Peyer's patch (tissue), 4 donors: ENCODE measurements around the gene SIRT2. TPM values are rescaled to one million over a fixed set of nuclear protein-coding genes. Genes with fewer than 3 reads are reported as not detected.

Experiments
- DNase-seq, 3 donors: peaks; one replicate each; pipeline ENCODE4 v3.0.0-alpha.2; 2017 to 2019
- H3K27ac ChIP-seq, 4 donors: fragments of 200-600 bp; sonication (generic); one replicate each; pipeline ENCODE4 v1.5.1; 2016 to 2019
- H3K27me3 ChIP-seq, 2 donors: fragments of 200-600 bp; sonication (generic); one replicate each; pipeline ENCODE4 v1.5.1; 2019
- H3K36me3 ChIP-seq, 3 donors: fragments of 200-600 bp; sonication (generic); one replicate each; pipeline ENCODE4 v1.5.1; 2016 to 2019
- H3K4me1 ChIP-seq, 4 donors: fragments of 200-600 bp; sonication (generic); one replicate each; pipeline ENCODE4 v1.5.1; 2016 to 2019
- H3K4me3 ChIP-seq, 4 donors: fragments of 200-600 bp; sonication (generic); 1 replicate in 3 of 4; 2 replicates in 1 of 4; pipeline ENCODE4 v1.5.1; 2016 to 2019; ENCODE audit warnings: mild to moderate bottlenecking in 1 of 4
- H3K9me3 ChIP-seq, 4 donors: fragments of 200-600 bp; sonication (generic); one replicate each; pipeline ENCODE4 v1.5.1; 2016 to 2019; ENCODE audit warnings: mild to moderate bottlenecking in 1 of 4
- CTCF ChIP-seq, 6 experiments: fragments of 450-650 bp in 4 of 6; fragments of 200-600 bp in 2 of 6; sonication (generic) in 1 of 6; IDR thresholded peaks; one replicate each; pipeline ENCODE4 v1.5.1; 2017 to 2019; ENCODE audit warnings: antibody characterized with exemption in 6 of 6, mild to moderate bottlenecking in 3 of 6, moderate library complexity in 1 of 6
- POLR2A ChIP-seq, 2 donors: fragments of 450-650 bp; IDR thresholded peaks; one replicate each; pipeline ENCODE4 v1.5.1; 2017; ENCODE audit warnings: antibody characterized with exemption in 2 of 2, mild to moderate bottlenecking in 2 of 2, moderate library complexity in 2 of 2
- total RNA-seq, 4 donors: library from RNA; depleted of rRNA; stranded (reverse); fragments of >200 nt; gene quantifications; one replicate each; pipeline ENCODE4 v1.1.0, GENCODE V29; 2016

The SIRT2 gene
- total RNA-seq, 4 donors from 2014 or later = 40.4 to 90.9 (median 78.6) TPM

- H3K36me3 ChIP-seq = peaks cover 0 to 17% (median 0%) of the 10 kb centered on the region in 3 donors
- no peaks in the 10 kb centered on the region for H3K27me3 ChIP-seq
- peaks cover 0 to 3% (median 0%) of the 10 kb centered on the region in 4 donors for H3K9me3 ChIP-seq
- H3K4me3 ChIP-seq = no peak overlapping the region
- TF ChIP-seq CTCF (IDR thresholded peaks at IDR 0.05) = peak in 5 of 6 experiments; percentile 5 to 37 (median 31)
- TF ChIP-seq POLR2A (IDR thresholded peaks at IDR 0.05) = no peak
- DNase-seq = peak in 2 of 3 donors; percentile 38 to 63
- peaks cover 0 to 15% (median 7%) of the 10 kb centered on the region in 4 donors for H3K4me1 ChIP-seq
- H3K27ac ChIP-seq = no peak overlapping the region
Measured at GRCh38 chr19:38932425-38933179, 33.2 kb upstream of the SIRT2 start.

- peaks cover 0 to 15% (median 7%) of the 10 kb centered on the region in 4 donors for H3K4me1 ChIP-seq
- H3K27me3 ChIP-seq = no peaks in the 10 kb centered on the region
- TF ChIP-seq POLR2A (IDR thresholded peaks at IDR 0.05) (no peak), CTCF (IDR thresholded peaks at IDR 0.05) (no peak)
- H3K27ac ChIP-seq = peak overlapping the region in 2 of 4 donors; percentile 79 to 92
- H3K9me3 ChIP-seq = peaks cover 0 to 3% (median 0%) of the 10 kb centered on the region in 4 donors
- DNase-seq = no peak
- H3K36me3 ChIP-seq = peaks cover 0 to 17% (median 0%) of the 10 kb centered on the region in 3 donors
- H3K4me3 ChIP-seq = peak overlapping the region; percentile 52 to 73 (median 70)
Measured at GRCh38 chr19:38931521-38931793, 32.0 kb upstream of the SIRT2 start.

- DNase-seq = peak; percentile 98 to 100 (median 99)
Measured at GRCh38 chr19:38930776-38931520, 31.5 kb upstream of the SIRT2 start, which contains the start of gene MRPS12. TSS of gene MRPS12 (plus strand) at chr19:38930944. CDS start at chr19:38931295, 351 bp downstream.

GRCh38 chr19:38929929-38930775, 30.7 kb upstream of the SIRT2 start, which contains the start of gene SARS2:
TSS of gene SARS2 (minus strand) at chr19:38930763. CDS start at chr19:38930736, 27 bp downstream.
- no peak for TF ChIP-seq POLR2A (IDR thresholded peaks at IDR 0.05)
- peak; percentile 97 to 100 (median 99) for TF ChIP-seq CTCF (IDR thresholded peaks at IDR 0.05)
- Histone ChIP-seq H3K4me3 (peak within 1 kb of the TSS; percentile 52 to 73 (median 70)), H3K4me1 (peaks cover 0 to 15% (median 7%) of the 10 kb centered on the region in 4 donors), H3K27me3 (no peaks in the 10 kb centered on the region), H3K36me3 (peaks cover 0 to 22% (median 0%) of the 10 kb centered on the region in 3 donors), H3K9me3 (peaks cover 0 to under 1% (median 0%) of the 10 kb centered on the region in 4 donors), H3K27ac (peak within 1 kb of the TSS; percentile 79 to 92 (median 84))
- peak; percentile 92 to 96 (median 96) for DNase-seq

More at GRCh38 chr19:38930776-38931520, 31.5 kb upstream of the SIRT2 start, which contains the start of gene MRPS12:
- Histone ChIP-seq H3K27me3 (no peaks in the 10 kb centered on the region), H3K4me1 (peaks cover 0 to 15% (median 7%) of the 10 kb centered on the region in 4 donors), H3K36me3 (peaks cover 0 to 17% (median 0%) of the 10 kb centered on the region in 3 donors), H3K27ac (peak within 1 kb of the TSS; percentile 79 to 92 (median 84)), H3K9me3 (peaks cover 0 to 3% (median 0%) of the 10 kb centered on the region in 4 donors), H3K4me3 (peak within 1 kb of the TSS; percentile 52 to 73 (median 70))
- TF ChIP-seq CTCF (IDR thresholded peaks at IDR 0.05) (no peak), POLR2A (IDR thresholded peaks at IDR 0.05) (peak; percentile 37 to 50)
